Measurements from ENCODE around the gene OR52A1.
"Not testable (repeated sequence)": the region's sequence is repeated elsewhere in the genome, so short reads cannot be mapped to it uniquely, and the experiment has no call there.

The OR52A1 gene

GRCh38 chr11:5154657-5155056, at the start of gene OR52A1:
TSS of gene OR52A1 (minus strand) at chr11:5154757. CDS start at chr11:5152369, 2,388 bp downstream.
- DNase-seq (ENCODE audit: insufficient read length, low spot score) (no peak), FAIRE-seq (no peak)

- no peak for FAIRE-seq
- DNase-seq (ENCODE audit: insufficient read length, low spot score) = no peak
These were observed 48.8 kb upstream of the OR52A1 start for GRCh38 chr11:5203366-5203765.

- DNase-seq (ENCODE audit: insufficient read length, low spot score) (no peak), FAIRE-seq (no peak)
These were observed 46.0 kb upstream of the OR52A1 start, which contains the start of gene OR51V1 for GRCh38 chr11:5200582-5200981. TSS of gene OR51V1 (minus strand) at chr11:5200682. CDS start at chr11:5200682, 0 bp downstream.

- DNase-seq (ENCODE audit: insufficient read length, low spot score) = no peak
- no peak for FAIRE-seq
These were observed 43.7 kb upstream of the OR52A1 start for GRCh38 chr11:5198285-5198684.

- DNase-seq (ENCODE audit: insufficient read length, low spot score) (no peak), FAIRE-seq (no peak)
These were observed 43.0 kb upstream of the OR52A1 start for GRCh38 chr11:5197536-5197935.

GRCh38 chr11:5196731-5197130, 42.2 kb upstream of the OR52A1 start:
- FAIRE-seq (no peak), DNase-seq (ENCODE audit: insufficient read length, low spot score) (no peak)

- FAIRE-seq (peak; percentile 4), DNase-seq (ENCODE audit: insufficient read length, low spot score) (no peak)
These were observed 41.5 kb upstream of the OR52A1 start for GRCh38 chr11:5196067-5196466.

- FAIRE-seq (no peak), DNase-seq (ENCODE audit: insufficient read length, low spot score) (no peak)
These were observed 38.2 kb upstream of the OR52A1 start for GRCh38 chr11:5192738-5193137.

GRCh38 chr11:5188201-5188600, 33.6 kb upstream of the OR52A1 start:
- FAIRE-seq (no peak), DNase-seq (ENCODE audit: insufficient read length, low spot score) (no peak)

- FAIRE-seq (no peak), DNase-seq (ENCODE audit: insufficient read length, low spot score) (no peak)
These were observed 23.7 kb upstream of the OR52A1 start for GRCh38 chr11:5178046-5178837.

- no peak for FAIRE-seq
These were observed 20.4 kb upstream of the OR52A1 start for GRCh38 chr11:5174934-5175333.

GRCh38 chr11:5171856-5172255, 17.3 kb upstream of the OR52A1 start:
- DNase-seq (ENCODE audit: insufficient read length, low spot score) = no peak
- no peak for FAIRE-seq

More at GRCh38 chr11:5174934-5175333, 20.4 kb upstream of the OR52A1 start:
- no peak for DNase-seq (ENCODE audit: insufficient read length, low spot score)

- DNase-seq (ENCODE audit: insufficient read length, low spot score); FAIRE-seq: not testable (repeated sequence)
These were observed 11.3 kb upstream of the OR52A1 start for GRCh38 chr11:5165898-5166297.

GRCh38 chr11:5164807-5165206, 10.2 kb upstream of the OR52A1 start:
- DNase-seq (ENCODE audit: insufficient read length, low spot score); FAIRE-seq: not testable (repeated sequence)

GRCh38 chr11:5161045-5161444, 6.5 kb upstream of the OR52A1 start:
- not testable (repeated sequence) for FAIRE-seq; DNase-seq (ENCODE audit: insufficient read length, low spot score)

- DNase-seq (ENCODE audit: insufficient read length, low spot score); FAIRE-seq: not testable (repeated sequence)
These were observed 5.7 kb upstream of the OR52A1 start for GRCh38 chr11:5160217-5160616.

- FAIRE-seq (no peak), DNase-seq (ENCODE audit: insufficient read length, low spot score) (no peak)
These were observed 5.2 kb upstream of the OR52A1 start for GRCh38 chr11:5159806-5160205.

GRCh38 chr11:5153574-5154431, 754 bp downstream of the OR52A1 start:
- DNase-seq (ENCODE audit: insufficient read length, low spot score) (no peak), FAIRE-seq (no peak)

GRCh38 chr11:5151713-5152153, 2.8 kb downstream of the OR52A1 start:
- DNase-seq (ENCODE audit: insufficient read length, low spot score) (no peak), FAIRE-seq (no peak)

- not testable (repeated sequence) for DNase-seq (ENCODE audit: insufficient read length, low spot score); FAIRE-seq
These were observed 10.4 kb downstream of the OR52A1 start for GRCh38 chr11:5144206-5144605.

GRCh38 chr11:5137996-5138395, 16.6 kb downstream of the OR52A1 start, which contains the start of gene OR52A5:
TSS of gene OR52A5 (minus strand) at chr11:5138356. CDS start at chr11:5132642, 5,714 bp downstream.
- DNase-seq (ENCODE audit: insufficient read length, low spot score) = no peak

More at GRCh38 chr11:5137996-5138395, 16.6 kb downstream of the OR52A1 start, which contains the start of gene OR52A5:
- FAIRE-seq = no peak

Measured in HTR-8/SVneo (cell line).